H1 (cell line): ENCODE data around the gene ELMO1. TPM values are rescaled to one million over a fixed set of nuclear protein-coding genes. Genes with fewer than 3 reads are reported as not detected.

Source experiments
- CTBP2 ChIP-seq: IDR thresholded peaks from 2 replicates; pipeline ENCODE4 v1.7.0; 2011; ENCODE audit warnings: borderline replicate concordance, mild to moderate bottlenecking, moderate library complexity, mixed read lengths, low read length; ENCODE audit not compliant: insufficient read depth, insufficient read length
- HDAC6 ChIP-seq: IDR thresholded peaks from one replicate; pipeline ENCODE4 v1.7.1; 2012; ENCODE audit warnings: low read depth, mild to moderate bottlenecking, inconsistent platforms, low read length, moderate library complexity
- JUND ChIP-seq: IDR thresholded peaks from 2 replicates; pipeline ENCODE4 v1.6.1; 2011; ENCODE audit warnings: mild to moderate bottlenecking, improper control_type of control experiment, low read length
- SP1 ChIP-seq: IDR thresholded peaks from 2 replicates; pipeline ENCODE4 v1.6.1; 2011; ENCODE audit warnings: low read depth, low read length
- TBP ChIP-seq: IDR thresholded peaks from 2 replicates; pipeline ENCODE4 v1.6.1; 2011; ENCODE audit warnings: low read depth, low read length, improper control_type of control experiment
- polyA plus RNA-seq, 7 experiments: library from polyadenylated mRNA; depleted of rRNA in 3 of 7; stranded (reverse) in 5 of 7; unstranded in 2 of 7; fragments of >200 nt in 5 of 7; fragments of 200-250 nt in 2 of 7; gene quantifications; 1 replicate in 5 of 7; 2 replicates in 1 of 7; 4 replicates in 1 of 7; pipeline versions ENCODE4 v1.2.1 to v1.2.3, GENCODE V29; 2011 to 2013; ENCODE audit warnings: missing spikeins in 2 of 7, mixed read lengths in 2 of 7
- total RNA-seq: library from RNA; stranded (reverse); fragmentation: NEBNext Ultra II Directional; extraction: Animal tissue kit (Norgen Biotek cat#: 25700); gene quantifications from 2 replicates; pipeline ENCODE4 v1.2.1, GENCODE V29; 2021

ELMO1 gene
- total and polyA plus RNA-seq, 2 of the 8 experiments (the other 6 are each of a cell fraction or from before 2014, with no cell fraction given), result 18.4 to 21.0 TPM

- TF ChIP-seq CTBP2 (no peak), SP1 (no peak), JUND (no peak), HDAC6 (no peak), TBP (no peak)
Measured at GRCh38 chr7:37211097-37211880, 237.4 kb downstream of the ELMO1 start (continued).
